Caco-2 (cell line): ENCODE results near the gene TCOF1. TPM values are rescaled to one million over a fixed set of nuclear protein-coding genes. Genes with fewer than 3 reads are reported as not detected.
A peak's percentile ranks its signal among the peaks of the same experiment; 100 is the strongest.
"Not testable (repeated sequence)": the region's sequence is repeated elsewhere in the genome, so short reads cannot be mapped to it uniquely, and the experiment has no call there.

ENCODE experiments used
- BruUV-seq: library from RNA; stranded (reverse); fragments of 400-500 nt; replicated peaks from 2 replicates; lab custom pipeline; 2021; lab: Mats Ljungman, UMichigan
- CTCF ChIA-PET: fragments of 300-600 bp; sonication (Branson Sonifier 250); formaldehyde crosslinking; loops from one replicate; lab custom pipeline; 2022; ENCODE audit warnings: antibody characterized with exemption; lab: Charles Lee
- POLR2A ChIA-PET: fragments of 300-600 bp; sonication (Branson Sonifier 250); formaldehyde crosslinking; loops from one replicate; lab custom pipeline; 2022; ENCODE audit warnings: antibody characterized with exemption; lab: Charles Lee
- DNase-seq, 2 experiments: peaks; one replicate each; pipeline versions ENCODE4 v3.0.0 to v3.0.0-alpha.2; 2020 to 2022
- H3K27me3 ChIP-seq: replicated peaks from 2 replicates; pipeline ENCODE4 v1.6.0; 2011; ENCODE audit warnings: low read length; ENCODE audit not compliant: control insufficient read depth, insufficient read depth
- H3K36me3 ChIP-seq: 2 replicates; pipeline ENCODE4 v1.5.1; 2011; ENCODE audit warnings: low read length; ENCODE audit not compliant: control insufficient read depth, insufficient read depth
- H3K4me1 ChIP-seq: fragments of 250-450 bp; sonication (Bioruptor Pico); 2 replicates; pipeline ENCODE4 v1.5.1; 2020; ENCODE audit warnings: mild to moderate bottlenecking
- H3K4me3 ChIP-seq: 2 replicates; pipeline ENCODE4 v1.5.1; 2011; ENCODE audit warnings: low read depth, mild to moderate bottlenecking, control low read depth, low read length
- H3K9me3 ChIP-seq: fragments of 250-450 bp; sonication (Bioruptor Pico); 2 replicates; pipeline ENCODE4 v1.5.1; 2020; ENCODE audit warnings: mild to moderate bottlenecking, moderate library complexity
- H3K27ac Mint-ChIP-seq: one replicate; pipeline ENCODE4 v1.8.0; 2022; ENCODE audit warnings: mixed read lengths; ENCODE audit not compliant: unreplicated experiment
- H3K27me3 Mint-ChIP-seq: one replicate; pipeline ENCODE4 v1.8.0; 2022; ENCODE audit warnings: mixed read lengths; ENCODE audit not compliant: insufficient read depth, unreplicated experiment
- H3K36me3 Mint-ChIP-seq: one replicate; pipeline ENCODE4 v1.8.0; 2022; ENCODE audit warnings: mild to moderate bottlenecking, mixed read lengths; ENCODE audit not compliant: insufficient read depth, unreplicated experiment
- H3K4me1 Mint-ChIP-seq: one replicate; pipeline ENCODE4 v1.8.0; 2022; ENCODE audit warnings: low read depth, mixed read lengths; ENCODE audit not compliant: unreplicated experiment
- H3K4me3 Mint-ChIP-seq: one replicate; pipeline ENCODE4 v1.8.0; 2022; ENCODE audit warnings: mild to moderate bottlenecking, moderate library complexity, mixed read lengths; ENCODE audit not compliant: unreplicated experiment
- H3K9me3 Mint-ChIP-seq: one replicate; pipeline ENCODE4 v1.8.0; 2022; ENCODE audit warnings: mixed read lengths; ENCODE audit not compliant: unreplicated experiment
- CTCF ChIP-seq, 2 experiments: fragments of 200-600 bp in 1 of 2; IDR thresholded peaks; 1 replicate in 1 of 2; 2 replicates in 1 of 2; pipeline versions ENCODE4 v1.5.1 to v1.8.0; 2011 to 2022; ENCODE audit warnings: antibody characterized with exemption in 1 of 2, control low read depth in 1 of 2, inconsistent platforms in 1 of 2, low read depth in 1 of 2, low read length in 1 of 2, mild to moderate bottlenecking in 1 of 2, moderate library complexity in 1 of 2; ENCODE audit not compliant: insufficient read depth in 1 of 2, severe bottlenecking in 1 of 2, unreplicated experiment in 1 of 2
- intact Hi-C: fragments of 100-400 bp; cut with micrococcal nuclease; formaldehyde crosslinking; loops from one replicate; pipeline ENCODE4 v1.10.0; 2022; ENCODE audit not compliant: unreplicated experiment
- total RNA-seq: library from RNA; stranded (reverse); gene quantifications from 2 replicates; pipeline ENCODE4 v1.2.3, GENCODE V29; 2022

The TCOF1 gene
- total RNA-seq, 1 experiment from 2014 or later: 112 TPM

- Mint-ChIP-seq H3K36me3 (no peaks in the 10 kb centered on the region), H3K4me3 (no peak overlapping the region), H3K9me3 (no peaks in the 10 kb centered on the region), H3K4me1 (no peaks in the 10 kb centered on the region), H3K27ac (peak overlapping the region; percentile 21), H3K27me3 (no peaks in the 10 kb centered on the region)
- no peak for TF ChIP-seq CTCF (IDR thresholded peaks at IDR 0.05; ENCODE audit: insufficient read depth in 1 of 2, low read depth in 1 of 2, low read length in 1 of 2, severe bottlenecking in 1 of 2, unreplicated experiment in 1 of 2)
- DNase-seq: no peak
- ChIA-PET POLR2A (no interaction called here), CTCF (interaction anchor here (0.6 kb wide), 1 partner anchor 77 kb away, joined by 3 read pairs; no protein-coding TSS in a partner anchor)
- H3K4me3 ChIP-seq: no peak overlapping the region
- no peaks in the 10 kb centered on the region for H3K4me1 ChIP-seq
- no peaks in the 10 kb centered on the region for H3K36me3 ChIP-seq
- intact Hi-C loops: no loop called here
- no TSS peak for BruUV-seq
- H3K27me3 ChIP-seq: no peaks in the 10 kb centered on the region
- H3K9me3 ChIP-seq: no peaks in the 10 kb centered on the region
Measured at GRCh38 chr5:150422075-150422474, 64.6 kb downstream of the TCOF1 start.

GRCh38 chr5:150422758-150423157, 65.3 kb downstream of the TCOF1 start:
- no peaks in the 10 kb centered on the region for H3K9me3 ChIP-seq
- intact Hi-C loops: no loop called here
- Mint-ChIP-seq H3K9me3 (no peaks in the 10 kb centered on the region), H3K4me3 (no peak overlapping the region), H3K27ac (no peak overlapping the region), H3K4me1 (peaks cover 3% of the 10 kb centered on the region), H3K36me3 (no peaks in the 10 kb centered on the region), H3K27me3 (no peaks in the 10 kb centered on the region)
- no peaks in the 10 kb centered on the region for H3K36me3 ChIP-seq
- peaks cover 4% of the 10 kb centered on the region for H3K4me1 ChIP-seq
- no peaks in the 10 kb centered on the region for H3K27me3 ChIP-seq
- no peak for TF ChIP-seq CTCF (IDR thresholded peaks at IDR 0.05; ENCODE audit: insufficient read depth in 1 of 2, low read depth in 1 of 2, low read length in 1 of 2, severe bottlenecking in 1 of 2, unreplicated experiment in 1 of 2)
- CTCF ChIA-PET: interaction anchor here (1.2 kb wide), 1 partner anchor 135 kb away, joined by 3 read pairs; no protein-coding TSS in a partner anchor
- POLR2A ChIA-PET: no interaction called here
- DNase-seq: no peak
- BruUV-seq: no TSS peak
- H3K4me3 ChIP-seq: no peak overlapping the region

GRCh38 chr5:150426165-150426564, 68.7 kb downstream of the TCOF1 start:
- H3K36me3 ChIP-seq, intact Hi-C loops, H3K9me3 ChIP-seq, H3K27me3 Mint-ChIP-seq, H3K27me3 ChIP-seq, H3K36me3 Mint-ChIP-seq, H3K9me3 Mint-ChIP-seq, BruUV-seq, H3K27ac Mint-ChIP-seq, POLR2A ChIA-PET, H3K4me3 Mint-ChIP-seq, H3K4me3 ChIP-seq, DNase-seq: not testable (repeated sequence)
- CTCF ChIA-PET: interaction anchor here (1.6 kb wide), 1 partner anchor 10 kb away, joined by 3 read pairs; no protein-coding TSS in a partner anchor
- peaks cover 22% of the 10 kb centered on the region for H3K4me1 Mint-ChIP-seq
- H3K4me1 ChIP-seq: peaks cover 16% of the 10 kb centered on the region
